Measurements from ENCODE around the gene LMLN.
"Not testable (repeated sequence)": the region's sequence is repeated elsewhere in the genome, so short reads cannot be mapped to it uniquely, and the experiment has no call there.

LMLN gene

GRCh38 chr3:197956626-197956988 lies 3.4 kb upstream of the LMLN start:
- no peak for DNase-seq (ENCODE audit: low spot score)

- DNase-seq (ENCODE audit: low spot score) = no peak
Observed at GRCh38 chr3:197957790-197958133, 2.3 kb upstream of the LMLN start.

GRCh38 chr3:197958346-197958745 lies 1.7 kb upstream of the LMLN start:
- DNase-seq (ENCODE audit: low spot score) = no peak

GRCh38 chr3:197958848-197959247 lies 1.2 kb upstream of the LMLN start:
- DNase-seq (ENCODE audit: low spot score) = not testable (repeated sequence)

- DNase-seq (ENCODE audit: low spot score) = no peak
Observed at GRCh38 chr3:197959500-197959890, 522 bp upstream of the LMLN start.

- peak; percentile 52 for DNase-seq (ENCODE audit: low spot score)
Observed at GRCh38 chr3:197960694-197961581, 921 bp downstream of the LMLN start.

- DNase-seq (ENCODE audit: low spot score) = no peak
Observed at GRCh38 chr3:197961582-197961945, 1.5 kb downstream of the LMLN start.

GRCh38 chr3:197963019-197963637 lies 3.1 kb downstream of the LMLN start:
- DNase-seq (ENCODE audit: low spot score) = no peak

GRCh38 chr3:197967337-197967989 lies 7.4 kb downstream of the LMLN start:
- DNase-seq (ENCODE audit: low spot score) = not testable (repeated sequence)

- DNase-seq (ENCODE audit: low spot score) = no peak
Observed at GRCh38 chr3:197970588-197970987, 10.6 kb downstream of the LMLN start.

- no peak for DNase-seq (ENCODE audit: low spot score)
Observed at GRCh38 chr3:197974016-197974415, 14.0 kb downstream of the LMLN start.

GRCh38 chr3:197975311-197975710 lies 15.3 kb downstream of the LMLN start:
- DNase-seq (ENCODE audit: low spot score) = no peak

- DNase-seq (ENCODE audit: low spot score) = no peak
Observed at GRCh38 chr3:197983076-197983475, 23.1 kb downstream of the LMLN start.

- no peak for DNase-seq (ENCODE audit: low spot score)
Observed at GRCh38 chr3:197989651-197990050, 29.6 kb downstream of the LMLN start.

- no peak for DNase-seq (ENCODE audit: low spot score)
Observed at GRCh38 chr3:197994736-197995135, 34.7 kb downstream of the LMLN start.

GRCh38 chr3:197996855-197997254 lies 36.8 kb downstream of the LMLN start:
- DNase-seq (ENCODE audit: low spot score) = no peak

- no peak for DNase-seq (ENCODE audit: low spot score)
Observed at GRCh38 chr3:197997936-197998335, 37.9 kb downstream of the LMLN start.

- DNase-seq (ENCODE audit: low spot score) = no peak
Observed at GRCh38 chr3:198017090-198017489, 57.1 kb downstream of the LMLN start.

GRCh38 chr3:198018416-198018815 lies 58.4 kb downstream of the LMLN start:
- no peak for DNase-seq (ENCODE audit: low spot score)

- no peak for DNase-seq (ENCODE audit: low spot score)
Observed at GRCh38 chr3:198019115-198019514, 59.1 kb downstream of the LMLN start.

GRCh38 chr3:198021320-198021719 lies 61.3 kb downstream of the LMLN start:
- no peak for DNase-seq (ENCODE audit: low spot score)

- no peak for DNase-seq (ENCODE audit: low spot score)
Observed at GRCh38 chr3:198022604-198023003, 62.6 kb downstream of the LMLN start.

GRCh38 chr3:198025644-198026043 lies 65.6 kb downstream of the LMLN start:
- DNase-seq (ENCODE audit: low spot score) = no peak

All from AG20443 (cell line).